H1 (cell line): ENCODE results near the gene GALNT2. TPM values are rescaled to one million over a fixed set of nuclear protein-coding genes. Genes with fewer than 3 reads are reported as not detected.

ENCODE experiments used
- CTCF ChIA-PET: fragments of 300-600 bp; sonication (Branson Sonifier 250); formaldehyde crosslinking; loops from one replicate; lab custom pipeline; 2021; ENCODE audit not compliant: partially characterized antibody; lab: Charles Lee
- POLR2A ChIA-PET: fragments of 300-600 bp; sonication (Branson Sonifier 250); formaldehyde crosslinking; loops from one replicate; lab custom pipeline; 2021; ENCODE audit warnings: inconsistent platforms; ENCODE audit not compliant: partially characterized antibody; lab: Charles Lee
- DNase-seq, 2 experiments: peaks; one replicate each; pipeline versions ENCODE4 v3.0.0 to v3.0.0-alpha.2; 2010 to 2022; ENCODE audit warnings: low spot score in 2 of 2, low read depth in 1 of 2, mixed read lengths in 1 of 2
- FAIRE-seq: peaks from 2 replicates; lab custom pipeline; 2011; peaks lifted over from hg19 to GRCh38; lab: Jason Lieb, UNC
- H2AFZ ChIP-seq: 2 replicates; pipeline ENCODE4 v1.8.1; 2012; ENCODE audit warnings: low read length, inconsistent platforms
- H2AK5ac ChIP-seq: 2 replicates; pipeline ENCODE4 v1.6.1; 2013; ENCODE audit warnings: low read depth, low read length
- H2BK120ac ChIP-seq: replicated peaks from 2 replicates; pipeline ENCODE3; 2013; ENCODE audit warnings: low read depth, low read length, inconsistent platforms
- H2BK12ac ChIP-seq: 2 replicates; pipeline ENCODE4 v1.6.1; 2013; ENCODE audit warnings: low read depth, low read length
- H2BK15ac ChIP-seq: 2 replicates; pipeline ENCODE4 v1.6.1; 2013; ENCODE audit warnings: low read length
- H2BK20ac ChIP-seq: 2 replicates; pipeline ENCODE4 v1.6.1; 2013; ENCODE audit warnings: low read length
- H2BK5ac ChIP-seq: 2 replicates; pipeline ENCODE4 v1.6.1; 2013; ENCODE audit warnings: low read depth, low read length
- H3K14ac ChIP-seq: 2 replicates; pipeline ENCODE4 v1.6.1; 2013; ENCODE audit warnings: inconsistent platforms; ENCODE audit not compliant: insufficient read length
- H3K18ac ChIP-seq: 2 replicates; pipeline ENCODE4 v1.6.1; 2013; ENCODE audit warnings: low read length; ENCODE audit errors: extremely low read depth
- H3K23ac ChIP-seq: 2 replicates; pipeline ENCODE4 v1.6.1; 2013; ENCODE audit warnings: inconsistent platforms; ENCODE audit not compliant: insufficient read length
- H3K23me2 ChIP-seq: 2 replicates; pipeline ENCODE4 v1.6.1; 2013; ENCODE audit warnings: low read depth, low read length
- H3K27ac ChIP-seq: 2 replicates; pipeline ENCODE4 v1.6.1; 2011; ENCODE audit warnings: low read depth, low read length, inconsistent platforms
- H3K27me3 ChIP-seq, 4 experiments: replicated peaks in 1 of 4; 1 replicate in 1 of 4; 2 replicates in 3 of 4; pipeline versions ENCODE4 v1.6.1 to v1.8.1; 2011 to 2013; ENCODE audit warnings: low read length in 3 of 4, mild to moderate bottlenecking in 3 of 4, inconsistent platforms in 2 of 4, mixed read lengths in 2 of 4, moderate library complexity in 1 of 4; ENCODE audit not compliant: control insufficient read depth in 3 of 4, insufficient read depth in 3 of 4; ENCODE audit errors: extremely low read depth in 1 of 4
- H3K36me3 ChIP-seq, 4 experiments: 2 replicates each; pipeline versions ENCODE4 v1.6.1 to v1.8.1; 2011 to 2013; ENCODE audit warnings: mild to moderate bottlenecking in 4 of 4, low read length in 3 of 4, moderate library complexity in 2 of 4, control low read depth in 1 of 4, inconsistent platforms in 1 of 4; ENCODE audit not compliant: insufficient read depth in 4 of 4, control insufficient read depth in 2 of 4
- H3K4ac ChIP-seq: replicated peaks from 2 replicates; pipeline ENCODE3; 2013; ENCODE audit warnings: low read length, low read depth, mixed read lengths, inconsistent platforms; ENCODE audit not compliant: insufficient read length
- H3K4me1 ChIP-seq, 4 experiments: replicated peaks in 1 of 4; 1 replicate in 1 of 4; 2 replicates in 3 of 4; pipeline versions ENCODE4 v1.6.1 to v1.8.1; 2011 to 2013; ENCODE audit warnings: low read length in 3 of 4, inconsistent platforms in 2 of 4, mixed read lengths in 1 of 4; ENCODE audit not compliant: insufficient read depth in 4 of 4, control insufficient read depth in 3 of 4
- H3K4me2 ChIP-seq, 2 experiments: 2 replicates each; pipeline versions ENCODE4 v1.6.1 to v1.8.1; 2011 to 2013; ENCODE audit warnings: low read depth in 2 of 2, low read length in 2 of 2, control low read depth in 1 of 2, inconsistent platforms in 1 of 2, mild to moderate bottlenecking in 1 of 2; ENCODE audit not compliant: insufficient read depth in 1 of 2
- H3K4me3 ChIP-seq, 4 experiments: fragments of 200-600, 300-600 bp in 1 of 4; sonication (generic), shearing (Covaris generic), sonication (Bioruptor Twin) in 1 of 4; 2 replicates each; pipeline versions ENCODE4 v1.5.1 to v1.8.1; 2011 to 2016; ENCODE audit warnings: low read length in 4 of 4, low read depth in 3 of 4, control low read depth in 2 of 4, inconsistent platforms in 2 of 4, mild to moderate bottlenecking in 2 of 4, mixed read lengths in 1 of 4, moderate library complexity in 1 of 4; ENCODE audit not compliant: insufficient read depth in 2 of 4; ENCODE audit errors: extremely low read depth in 1 of 4
- H3K56ac ChIP-seq: replicated peaks from 2 replicates; pipeline ENCODE3; 2013; ENCODE audit warnings: low read depth, mild to moderate bottlenecking, mixed read lengths, low read length, inconsistent platforms; ENCODE audit not compliant: insufficient read length
- H3K79me1 ChIP-seq: 2 replicates; pipeline ENCODE4 v1.6.1; 2013; ENCODE audit warnings: low read depth, low read length, control low read depth
- H3K79me2 ChIP-seq, 2 experiments: 2 replicates each; pipeline versions ENCODE4 v1.6.1 to v1.8.1; 2012 to 2013; ENCODE audit warnings: low read length in 2 of 2, mild to moderate bottlenecking in 2 of 2, inconsistent platforms in 1 of 2; ENCODE audit not compliant: insufficient read depth in 2 of 2, control insufficient read depth in 1 of 2
- H3K9ac ChIP-seq, 4 experiments: replicated peaks in 1 of 4; 1 replicate in 1 of 4; 2 replicates in 3 of 4; pipeline versions ENCODE4 v1.6.1 to v1.8.1; 2011 to 2013; ENCODE audit warnings: low read depth in 3 of 4, low read length in 3 of 4, control low read depth in 2 of 4, mild to moderate bottlenecking in 2 of 4, moderate library complexity in 2 of 4, inconsistent platforms in 1 of 4; ENCODE audit errors: extremely low read depth in 1 of 4
- H3K9me3 ChIP-seq, 2 experiments: 2 replicates each; pipeline versions ENCODE4 v1.6.1 to v1.8.1; 2012 to 2013; ENCODE audit warnings: mild to moderate bottlenecking in 2 of 2, moderate library complexity in 2 of 2, control low read depth in 1 of 2, inconsistent platforms in 1 of 2, low read depth in 1 of 2, low read length in 1 of 2, mixed read lengths in 1 of 2; ENCODE audit not compliant: insufficient read depth in 2 of 2
- H4K20me1 ChIP-seq, 2 experiments: replicated peaks in 1 of 2; 2 replicates each; pipeline versions ENCODE3 to v1.8.1; 2011 to 2013; ENCODE audit warnings: inconsistent platforms in 2 of 2, low read length in 2 of 2, mild to moderate bottlenecking in 1 of 2; ENCODE audit not compliant: insufficient read depth in 2 of 2, control insufficient read depth in 1 of 2
- H4K5ac ChIP-seq: 2 replicates; pipeline ENCODE4 v1.6.1; 2013; ENCODE audit warnings: low read length, low read depth, mixed read lengths, inconsistent platforms; ENCODE audit not compliant: insufficient read length
- H4K8ac ChIP-seq: 2 replicates; pipeline ENCODE4 v1.8.0; 2013; ENCODE audit warnings: mild to moderate bottlenecking, moderate library complexity, low read length, inconsistent platforms; ENCODE audit not compliant: insufficient read depth; ENCODE audit errors: extremely low read depth
- H4K91ac ChIP-seq: replicated peaks from 2 replicates; pipeline ENCODE3; 2013; ENCODE audit warnings: low read length, mixed read lengths, inconsistent platforms; ENCODE audit not compliant: insufficient read length
- EP300 ChIP-seq, 2 experiments: IDR thresholded peaks; 1 replicate in 1 of 2; 2 replicates in 1 of 2; pipeline ENCODE4 v1.6.1; 2011 to 2012; ENCODE audit warnings: low read depth in 2 of 2, low read length in 2 of 2, mild to moderate bottlenecking in 2 of 2, borderline replicate concordance in 1 of 2, inconsistent platforms in 1 of 2, moderate library complexity in 1 of 2
- FOSL1 ChIP-seq: IDR thresholded peaks from 2 replicates; pipeline ENCODE4 v1.6.1; 2011; ENCODE audit warnings: mild to moderate bottlenecking, low read depth, low read length, moderate library complexity; ENCODE audit not compliant: insufficient read depth
- HDAC2 ChIP-seq, 2 experiments: fragments of 300-600 bp in 1 of 2; sonication (generic) in 1 of 2; IDR thresholded peaks; 2 replicates each; pipeline ENCODE4 v1.6.1; 2011 to 2012; ENCODE audit warnings: low read depth in 2 of 2, low read length in 2 of 2, mild to moderate bottlenecking in 2 of 2, moderate library complexity in 2 of 2, borderline replicate concordance in 1 of 2, inconsistent platforms in 1 of 2
- PHF8 ChIP-seq: fragments of 200-600 bp; sonication (generic); conservative IDR thresholded peaks from 2 replicates; pipeline ENCODE4 v1.7.1; 2012; ENCODE audit warnings: low read depth, mild to moderate bottlenecking, inconsistent platforms, low read length, moderate library complexity
- WGBS, 2 experiments: shearing (Covaris generic) in 1 of 2; methylation state at CpG; one replicate each; pipeline versions ENCODE4 v1.1.6 to v1.1.7; 2013 to 2015; ENCODE audit warnings: low lambda C conversion rate in 2 of 2, mixed read lengths in 2 of 2, inconsistent platforms in 1 of 2, low coverage in 1 of 2, missing lambda C conversion rate in 1 of 2; ENCODE audit not compliant: insufficient replicate concordance in 2 of 2, insufficient coverage in 1 of 2, insufficient read length in 1 of 2; ENCODE audit errors: extremely low coverage in 1 of 2, missing lambda C conversion rate in 1 of 2; 5-methylcytosine and 5-hydroxymethylcytosine counted together
- polyA plus RNA-seq, 7 experiments: library from polyadenylated mRNA; depleted of rRNA in 3 of 7; stranded (reverse) in 5 of 7; unstranded in 2 of 7; fragments of >200 nt in 5 of 7; fragments of 200-250 nt in 2 of 7; gene quantifications; 1 replicate in 5 of 7; 2 replicates in 1 of 7; 4 replicates in 1 of 7; pipeline versions ENCODE4 v1.2.1 to v1.2.3, GENCODE V29; 2011 to 2013; ENCODE audit warnings: missing spikeins in 2 of 7, mixed read lengths in 2 of 7
- total RNA-seq: library from RNA; stranded (reverse); fragmentation: NEBNext Ultra II Directional; extraction: Animal tissue kit (Norgen Biotek cat#: 25700); gene quantifications from 2 replicates; pipeline ENCODE4 v1.2.1, GENCODE V29; 2021
- TF ChIP-seq, protein P1 (sequence below): IDR thresholded peaks from 2 replicates; pipeline ENCODE4 v1.6.1; 2012; ENCODE audit warnings: inconsistent platforms

GALNT2 gene
- total and polyA plus RNA-seq, 2 of the 8 experiments (the other 6 are each of a cell fraction or from before 2014, with no cell fraction given) = 34.5 to 75.3 TPM

DNA sequence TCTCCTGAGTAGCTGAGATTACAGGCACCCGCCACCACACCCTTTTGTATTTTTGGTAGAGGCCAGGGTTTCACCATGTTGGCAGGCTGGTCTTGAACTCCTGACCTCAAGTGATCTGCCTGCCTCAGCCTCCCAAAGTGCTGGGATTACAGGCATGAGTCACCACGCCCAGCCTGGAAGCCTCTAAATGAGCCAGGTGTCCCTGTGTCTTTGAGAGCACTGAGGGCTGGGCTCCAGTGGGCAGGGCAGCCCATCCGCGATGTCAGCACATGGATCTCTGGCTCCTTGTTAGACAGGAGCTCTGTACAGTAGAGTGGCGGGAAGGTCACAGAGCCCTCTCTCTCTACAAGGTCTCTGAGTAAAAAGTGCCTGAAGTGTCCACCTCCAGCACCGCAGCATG lies 234.8 kb downstream of the GALNT2 start:
- WGBS, 2 experiments = 94% methylated on average over 6 of the region's 6 CpGs; no CpG with 5 or more reads in 1 of the 2 experiments
- CTCF ChIA-PET = interaction anchor here (0.5 to 1.3 kb wide), 5 partner anchors 8 to 453 kb away, joined by 3 to 5 read pairs (median 3); no protein-coding TSS in a partner anchor

More for the DNA sequence above, 234.8 kb downstream of the GALNT2 start:
- H3K14ac ChIP-seq = no peak overlapping the region
- no peaks in the 10 kb centered on the region for H3K23me2 ChIP-seq
- no peaks in the 10 kb centered on the region for H3K79me1 ChIP-seq
- H2AK5ac ChIP-seq = no peak overlapping the region
- H3K18ac ChIP-seq = no peak overlapping the region
- no peaks in the 10 kb centered on the region for H3K4me1 ChIP-seq
- POLR2A ChIA-PET = no interaction called here
- 0 out of 2 replicates have a peak overlapping the region, but pooled peaks have one; percentile 27 for H2BK12ac ChIP-seq
- H4K8ac ChIP-seq = no peak overlapping the region
- H2BK20ac ChIP-seq = no peak overlapping the region
- no peak overlapping the region for H3K4ac ChIP-seq
- no peak overlapping the region for H3K9ac ChIP-seq
- no peak overlapping the region for H4K5ac ChIP-seq
- H3K27ac ChIP-seq = no peak overlapping the region
- H2BK15ac ChIP-seq = no peak overlapping the region
- H3K4me3 ChIP-seq = no peak overlapping the region
- FAIRE-seq (no peak), DNase-seq (no peak)
- H3K23ac ChIP-seq = no peak overlapping the region
- H3K27me3 ChIP-seq = no peaks in the 10 kb centered on the region
- no peak overlapping the region for H4K91ac ChIP-seq
- no peaks in the 10 kb centered on the region for H3K79me2 ChIP-seq
- no peaks in the 10 kb centered on the region for H4K20me1 ChIP-seq
- no peak overlapping the region for H3K56ac ChIP-seq
- no peak overlapping the region for H3K4me2 ChIP-seq
- H3K9me3 ChIP-seq = no peaks in the 10 kb centered on the region
- no peak overlapping the region for H2AFZ ChIP-seq
- no peak for TF ChIP-seq EP300 (IDR thresholded peaks at IDR 0.05; ENCODE audit: borderline replicate concordance in 1 of 2, low read depth in 2 of 2, low read length in 2 of 2)
- no peak for TF ChIP-seq HDAC2 (IDR thresholded peaks at IDR 0.05; ENCODE audit: borderline replicate concordance in 1 of 2, low read depth in 2 of 2, low read length in 2 of 2)
- TF ChIP-seq, protein P1, sequence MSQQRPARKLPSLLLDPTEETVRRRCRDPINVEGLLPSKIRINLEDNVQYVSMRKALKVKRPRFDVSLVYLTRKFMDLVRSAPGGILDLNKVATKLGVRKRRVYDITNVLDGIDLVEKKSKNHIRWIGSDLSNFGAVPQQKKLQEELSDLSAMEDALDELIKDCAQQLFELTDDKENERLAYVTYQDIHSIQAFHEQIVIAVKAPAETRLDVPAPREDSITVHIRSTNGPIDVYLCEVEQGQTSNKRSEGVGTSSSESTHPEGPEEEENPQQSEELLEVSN = no peak
- no peak for TF ChIP-seq FOSL1
- no peak for TF ChIP-seq PHF8
- H2BK5ac ChIP-seq = no peak overlapping the region
- H2BK120ac ChIP-seq = no peak overlapping the region
- no peaks in the 10 kb centered on the region for H3K36me3 ChIP-seq
